CD4-positive, alpha-beta T cell treated with Interleukin-4 for 1 hour (primary cell): ENCODE data around the gene RAD51B.
A peak's percentile ranks its signal among the peaks of the same experiment; 100 is the strongest.

Experiments used
- DNase-seq, 2 donors: peaks; one replicate each; pipeline ENCODE4 v3.0.0-alpha.2; 2020 to 2022

RAD51B gene

GRCh38 chr14:68722968-68723566 is 903.5 kb downstream of the RAD51B start:
- no peak for DNase-seq

- no peak for DNase-seq
Measured at GRCh38 chr14:68723808-68724268, 904.3 kb downstream of the RAD51B start.

GRCh38 chr14:68724914-68725313 is 905.3 kb downstream of the RAD51B start:
- DNase-seq: no peak

GRCh38 chr14:68726093-68726695 is 906.6 kb downstream of the RAD51B start:
- DNase-seq: no peak

GRCh38 chr14:68727315-68728047 is 907.9 kb downstream of the RAD51B start:
- DNase-seq: no peak

GRCh38 chr14:68728342-68729106 is 908.9 kb downstream of the RAD51B start:
- DNase-seq: no peak

- no peak for DNase-seq
Measured at GRCh38 chr14:68729556-68729955, 910.0 kb downstream of the RAD51B start.

- no peak for DNase-seq
Measured at GRCh38 chr14:68730348-68730747, 910.8 kb downstream of the RAD51B start.

- DNase-seq: no peak
Measured at GRCh38 chr14:68730811-68731425, 911.3 kb downstream of the RAD51B start.

GRCh38 chr14:68733086-68733914 is 913.7 kb downstream of the RAD51B start:
- peak; percentile 32 to 82 for DNase-seq

- peak; percentile 66 to 68 for DNase-seq
Measured at GRCh38 chr14:68734231-68734732, 914.7 kb downstream of the RAD51B start.

GRCh38 chr14:68735856-68736255 is 916.3 kb downstream of the RAD51B start:
- DNase-seq: no peak

GRCh38 chr14:68736471-68736871 is 916.9 kb downstream of the RAD51B start:
- no peak for DNase-seq

GRCh38 chr14:68737086-68737485 is 917.5 kb downstream of the RAD51B start:
- DNase-seq: no peak

- no peak for DNase-seq
Measured at GRCh38 chr14:68738559-68738958, 919.0 kb downstream of the RAD51B start.

GRCh38 chr14:68739701-68740100 is 920.1 kb downstream of the RAD51B start:
- no peak for DNase-seq

- no peak for DNase-seq
Measured at GRCh38 chr14:68740788-68741476, 921.4 kb downstream of the RAD51B start.

- DNase-seq: no peak
Measured at GRCh38 chr14:68741477-68741791, 921.9 kb downstream of the RAD51B start.

- DNase-seq: peak; percentile 41 to 77
Measured at GRCh38 chr14:68741839-68742470, 922.4 kb downstream of the RAD51B start.

GRCh38 chr14:68744613-68745012 is 925.0 kb downstream of the RAD51B start:
- no peak for DNase-seq

- DNase-seq: no peak
Measured at GRCh38 chr14:68747393-68747792, 927.8 kb downstream of the RAD51B start.
